Glutamatergic neuron (in vitro differentiated cells): ENCODE measurements around the gene TMEM106A. TPM values are rescaled to one million over a fixed set of nuclear protein-coding genes. Genes with fewer than 3 reads are reported as not detected.

Experiments
- DNase-seq: peaks from one replicate; pipeline ENCODE4 v3.0.0; 2022
- H3K27ac Mint-ChIP-seq: one replicate; pipeline ENCODE4 v1.8.0; 2020; ENCODE audit warnings: mild to moderate bottlenecking, mixed read lengths, inconsistent platforms; ENCODE audit not compliant: unreplicated experiment
- H3K27me3 Mint-ChIP-seq: one replicate; pipeline ENCODE4 v1.8.0; 2020; ENCODE audit warnings: mild to moderate bottlenecking, moderate library complexity, mixed read lengths, inconsistent platforms; ENCODE audit not compliant: unreplicated experiment
- H3K36me3 Mint-ChIP-seq: one replicate; pipeline ENCODE4 v1.8.0; 2020; ENCODE audit warnings: mild to moderate bottlenecking, mixed read lengths, inconsistent platforms; ENCODE audit not compliant: unreplicated experiment
- H3K4me1 Mint-ChIP-seq: one replicate; pipeline ENCODE4 v1.8.0; 2020; ENCODE audit warnings: mild to moderate bottlenecking, low read depth, mixed read lengths, inconsistent platforms; ENCODE audit not compliant: unreplicated experiment
- H3K4me3 Mint-ChIP-seq: one replicate; pipeline ENCODE4 v1.8.0; 2020; ENCODE audit warnings: mild to moderate bottlenecking, mixed read lengths, inconsistent platforms; ENCODE audit not compliant: unreplicated experiment
- H3K9me3 Mint-ChIP-seq: one replicate; pipeline ENCODE4 v1.8.0; 2020; ENCODE audit warnings: mild to moderate bottlenecking, moderate library complexity, mixed read lengths, inconsistent platforms; ENCODE audit not compliant: unreplicated experiment
- CTCF ChIP-seq: fragments of 200-600 bp; sonication (generic); IDR thresholded peaks from one replicate; pipeline ENCODE4 v1.5.0; 2021; ENCODE audit not compliant: partially characterized antibody, unreplicated experiment
- total RNA-seq: library from RNA; stranded (reverse); fragmentation: NEBNext Ultra II Directional; extraction: Animal tissue kit (Norgen Biotek cat#: 25700); gene quantifications from one replicate; pipeline ENCODE4 v1.2.1, GENCODE V29; 2021; ENCODE audit not compliant: unreplicated experiment

TMEM106A gene
- total RNA-seq, 1 donor from 2014 or later: 2.3 TPM

GRCh38 chr17:43170766-43171585 is 40.7 kb upstream of the TMEM106A start, which contains the start of gene NBR1:
Gene NBR1 (plus strand): TSS chr17:43171214. CDS start chr17:43175800, 4,586 bp downstream.
- no peak for TF ChIP-seq CTCF
- Mint-ChIP-seq H3K4me1 (peaks cover 9% of the 10 kb centered on the region), H3K36me3 (no peaks in the 10 kb centered on the region), H3K4me3 (no peak within 1 kb of the TSS), H3K27ac (no peak within 1 kb of the TSS), H3K27me3 (no peaks in the 10 kb centered on the region), H3K9me3 (no peaks in the 10 kb centered on the region)
- peak; percentile 90 for DNase-seq

GRCh38 chr17:43171586-43172487 is 39.8 kb upstream of the TMEM106A start:
- no peak for DNase-seq
- no peak overlapping the region for H3K27ac Mint-ChIP-seq

GRCh38 chr17:43175213-43176118 is 36.2 kb upstream of the TMEM106A start:
- Mint-ChIP-seq H3K27me3 (no peaks in the 10 kb centered on the region), H3K4me3 (no peak overlapping the region), H3K36me3 (no peaks in the 10 kb centered on the region), H3K9me3 (no peaks in the 10 kb centered on the region), H3K4me1 (peaks cover 9% of the 10 kb centered on the region), H3K27ac (no peak overlapping the region)
- no peak for TF ChIP-seq CTCF
- DNase-seq: no peak

More at GRCh38 chr17:43171586-43172487, 39.8 kb upstream of the TMEM106A start:
- H3K27me3 Mint-ChIP-seq: no peaks in the 10 kb centered on the region
- no peaks in the 10 kb centered on the region for H3K9me3 Mint-ChIP-seq
- peaks cover 9% of the 10 kb centered on the region for H3K4me1 Mint-ChIP-seq
- H3K4me3 Mint-ChIP-seq: no peak overlapping the region
- TF ChIP-seq CTCF: no peak
- H3K36me3 Mint-ChIP-seq: no peaks in the 10 kb centered on the region

GRCh38 chr17:43176119-43176570 is 35.5 kb upstream of the TMEM106A start:
- DNase-seq: no peak
- Mint-ChIP-seq H3K4me3 (no peak overlapping the region), H3K4me1 (peaks cover 9% of the 10 kb centered on the region), H3K27me3 (no peaks in the 10 kb centered on the region), H3K27ac (no peak overlapping the region), H3K36me3 (no peaks in the 10 kb centered on the region), H3K9me3 (no peaks in the 10 kb centered on the region)
- no peak for TF ChIP-seq CTCF
